HG02759 (cell line): ENCODE measurements around the gene KRTAP5-4.
"Not testable (repeated sequence)": the region's sequence is repeated elsewhere in the genome, so short reads cannot be mapped to it uniquely, and the experiment has no call there.

Source experiments
- ATAC-seq: cut with Tn5 transposase; IDR thresholded peaks from one replicate; pipeline ENCODE4 v1.9.1; 2021; ENCODE audit warnings: mild to moderate bottlenecking, moderate library complexity; ENCODE audit not compliant: unreplicated experiment

KRTAP5-4 gene

GRCh38 chr11:1653541-1654387 is 31.8 kb upstream of the KRTAP5-4 start:
- no peak for ATAC-seq

- ATAC-seq: no peak
Observed at GRCh38 chr11:1652771-1653540, 31.0 kb upstream of the KRTAP5-4 start.

- ATAC-seq: no peak
Observed at GRCh38 chr11:1652442-1652770, 30.5 kb upstream of the KRTAP5-4 start.

GRCh38 chr11:1652026-1652425 is 30.1 kb upstream of the KRTAP5-4 start:
- ATAC-seq: no peak

GRCh38 chr11:1651411-1651980 is 29.6 kb upstream of the KRTAP5-4 start:
- no peak for ATAC-seq

- no peak for ATAC-seq
Observed at GRCh38 chr11:1650918-1651262, 29.0 kb upstream of the KRTAP5-4 start.

- no peak for ATAC-seq
Observed at GRCh38 chr11:1650034-1650917, 28.3 kb upstream of the KRTAP5-4 start.

- ATAC-seq: no peak
Observed at GRCh38 chr11:1648653-1649420, 26.9 kb upstream of the KRTAP5-4 start.

GRCh38 chr11:1647901-1648652 is 26.1 kb upstream of the KRTAP5-4 start:
- no peak for ATAC-seq

GRCh38 chr11:1646540-1646939 is 24.6 kb upstream of the KRTAP5-4 start:
- ATAC-seq: not testable (repeated sequence)

- no peak for ATAC-seq
Observed at GRCh38 chr11:1645357-1645821, 23.5 kb upstream of the KRTAP5-4 start.

GRCh38 chr11:1644601-1645356 is 22.8 kb upstream of the KRTAP5-4 start:
- no peak for ATAC-seq

GRCh38 chr11:1643146-1643690 is 21.3 kb upstream of the KRTAP5-4 start:
- ATAC-seq: no peak

- ATAC-seq: no peak
Observed at GRCh38 chr11:1642288-1643145, 20.6 kb upstream of the KRTAP5-4 start.

- no peak for ATAC-seq
Observed at GRCh38 chr11:1641096-1641495, 19.2 kb upstream of the KRTAP5-4 start.

GRCh38 chr11:1640076-1640946 is 18.4 kb upstream of the KRTAP5-4 start:
- ATAC-seq: no peak

GRCh38 chr11:1639666-1640065 is 17.7 kb upstream of the KRTAP5-4 start:
- ATAC-seq: no peak
